NCI-H460 (cell line): ENCODE measurements around the gene SAMSN1. TPM values are rescaled to one million over a fixed set of nuclear protein-coding genes. Genes with fewer than 3 reads are reported as not detected.

Source experiments
- DNase-seq: peaks from one replicate; pipeline ENCODE4 v3.0.0-alpha.2; 2016; ENCODE audit warnings: low read depth; ENCODE audit errors: extremely low read depth
- polyA plus RNA-seq: library from polyadenylated mRNA; depleted of rRNA; stranded (reverse); fragments of >200 nt; gene quantifications from 2 replicates; pipeline ENCODE4 v1.2.3, GENCODE V29; 2014; cell fraction: nucleus; rRNA removed
- total RNA-seq: library from RNA; depleted of rRNA; stranded (reverse); fragments of >200 nt; shearing (Covaris generic); gene quantifications from 2 replicates; pipeline ENCODE4 v1.2.3, GENCODE V29; 2014; rRNA removed

SAMSN1 gene
- total RNA-seq, result not detected in 2 replicates
- polyA plus RNA-seq, result not detected in 2 replicates

DNA sequence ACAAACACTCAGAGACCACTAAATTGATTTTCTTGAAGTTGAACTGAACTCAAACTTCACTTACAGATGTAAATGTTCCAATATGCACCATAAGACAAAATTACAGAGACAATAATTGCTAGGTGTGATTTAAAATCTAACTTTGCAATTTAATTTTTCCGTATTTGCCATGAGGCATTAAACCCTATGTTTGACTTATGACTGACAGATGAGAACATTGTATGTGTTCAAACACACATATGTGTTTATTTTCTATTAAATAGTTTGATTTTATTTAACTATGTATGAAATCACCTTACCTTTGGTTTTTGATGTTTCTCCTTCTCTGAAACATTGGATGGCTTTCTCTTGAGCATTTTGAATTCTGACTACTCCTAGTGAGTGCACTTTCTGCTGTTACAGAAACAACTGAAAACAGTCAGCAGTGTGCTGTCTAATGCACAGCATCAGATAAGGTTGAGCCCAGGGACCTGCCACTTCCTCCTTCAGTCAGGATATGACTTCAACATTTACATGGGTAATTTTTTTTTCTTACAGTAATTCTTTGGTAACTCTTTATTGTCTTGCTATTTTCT is at the start of gene SAMSN1:
SAMSN1 (minus strand) TSS at position 410 of the 575 bp plus-strand sequence; CDS start at position 356, 54 bp downstream.
- DNase-seq, result no peak

DNA sequence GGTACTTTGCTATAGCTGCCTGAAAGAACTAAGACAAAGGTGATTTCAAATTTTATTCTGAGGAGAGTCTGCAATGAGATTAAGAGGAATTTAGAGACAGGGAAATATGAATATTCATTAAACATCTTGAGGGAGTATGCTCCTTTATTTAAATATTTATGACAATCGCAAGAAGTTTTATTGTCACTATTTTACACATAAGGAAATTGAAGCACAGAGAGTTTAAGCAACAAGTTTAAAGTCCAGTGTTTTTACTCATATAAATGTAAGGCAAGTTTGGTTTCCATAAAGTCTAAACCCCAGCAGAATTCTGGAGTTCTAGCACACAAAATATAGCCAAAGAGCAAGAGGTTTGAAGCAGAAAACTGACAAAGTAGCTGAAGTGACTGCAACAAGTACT is 49.3 kb upstream of the SAMSN1 start:
- DNase-seq, result no peak

DNA sequence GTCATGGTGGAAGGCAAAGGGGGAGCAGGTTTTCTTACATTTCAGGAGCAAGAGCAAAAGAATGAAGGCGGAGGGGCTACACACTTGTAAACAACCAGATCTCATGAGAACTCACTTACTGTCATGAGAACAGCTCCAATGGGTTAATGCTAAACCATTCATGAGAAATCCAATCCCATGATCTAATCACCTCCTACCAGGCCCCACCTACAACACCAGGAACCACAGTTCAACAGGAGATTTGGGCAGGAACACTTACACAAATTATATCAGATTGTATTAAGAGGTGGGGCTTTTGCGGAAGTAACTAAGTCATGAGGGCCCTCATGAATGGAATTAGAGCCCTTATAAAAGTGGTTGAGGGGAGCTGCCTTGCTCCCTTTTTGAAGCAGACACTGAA is 48.9 kb upstream of the SAMSN1 start:
- no peak for DNase-seq

DNA sequence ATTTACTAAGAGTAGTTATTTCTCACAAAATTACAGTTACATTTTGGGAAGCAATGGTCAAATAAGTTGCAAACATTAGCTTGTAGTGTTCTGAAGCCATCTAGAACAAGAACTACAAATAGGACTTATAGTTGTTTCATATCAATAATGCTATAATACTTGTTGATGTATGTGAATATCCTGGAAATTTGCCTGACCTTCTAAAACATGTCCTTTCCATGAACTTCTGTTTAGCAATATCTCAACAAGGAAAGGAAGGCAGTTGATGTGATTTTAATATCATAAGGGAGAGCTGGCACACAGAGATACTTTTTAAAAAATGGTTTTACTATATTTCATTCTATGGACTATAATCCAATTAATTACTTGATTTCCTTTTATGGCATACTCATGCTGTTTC is 47.1 kb upstream of the SAMSN1 start:
- DNase-seq, result no peak

DNA sequence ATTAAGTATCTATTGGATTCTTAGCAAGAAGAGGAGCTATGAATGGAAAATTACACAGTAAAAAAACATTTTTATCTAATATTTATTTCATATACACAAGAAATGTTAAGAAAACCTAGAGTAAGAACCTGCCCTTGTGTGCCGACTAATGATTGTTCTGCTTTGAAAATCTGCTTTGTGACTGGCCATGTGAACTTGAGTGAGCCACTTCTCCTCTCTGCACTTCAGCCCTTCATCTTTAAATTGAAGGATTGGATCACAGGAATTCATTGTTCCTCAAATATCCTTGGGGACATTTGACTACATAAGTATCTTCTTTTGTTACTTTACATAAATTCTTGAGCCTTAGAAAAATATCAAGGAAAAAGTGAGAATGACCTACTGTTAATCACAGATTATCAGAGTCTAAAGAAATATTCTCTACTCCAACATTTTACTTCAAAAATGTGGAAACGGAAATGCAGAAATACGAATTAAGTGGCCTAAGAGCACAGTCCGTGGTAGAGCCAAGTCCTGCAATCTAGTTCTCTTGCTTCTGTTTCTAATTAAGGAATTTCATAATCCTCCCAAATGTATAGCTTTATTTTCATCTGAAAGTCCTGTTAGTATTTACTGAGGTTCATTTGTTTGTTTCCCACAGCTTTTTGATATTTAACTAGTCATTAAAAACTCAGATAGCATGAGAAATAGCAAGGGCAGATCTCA is 46.3 kb upstream of the SAMSN1 start:
- DNase-seq, result no peak

DNA sequence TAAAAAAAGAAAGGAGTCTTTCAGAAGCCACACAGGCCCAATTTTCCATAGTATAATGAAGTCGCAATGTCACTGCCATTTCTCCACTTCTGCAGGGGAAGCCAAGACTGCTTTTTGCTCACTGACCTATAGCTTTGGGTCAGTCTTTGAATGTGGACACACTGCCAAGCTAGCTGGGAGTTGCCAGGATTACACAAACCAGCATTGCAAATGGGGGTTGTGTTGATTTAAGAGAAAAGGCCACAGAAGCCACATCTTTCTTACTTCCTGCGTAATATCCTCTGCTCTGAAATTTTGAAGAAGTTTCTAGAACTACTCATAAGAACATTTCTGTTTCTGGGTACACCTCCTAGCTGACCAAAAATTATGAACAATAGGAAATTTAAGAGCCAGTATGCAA is 45.8 kb upstream of the SAMSN1 start:
- peak; percentile 33 for DNase-seq

DNA sequence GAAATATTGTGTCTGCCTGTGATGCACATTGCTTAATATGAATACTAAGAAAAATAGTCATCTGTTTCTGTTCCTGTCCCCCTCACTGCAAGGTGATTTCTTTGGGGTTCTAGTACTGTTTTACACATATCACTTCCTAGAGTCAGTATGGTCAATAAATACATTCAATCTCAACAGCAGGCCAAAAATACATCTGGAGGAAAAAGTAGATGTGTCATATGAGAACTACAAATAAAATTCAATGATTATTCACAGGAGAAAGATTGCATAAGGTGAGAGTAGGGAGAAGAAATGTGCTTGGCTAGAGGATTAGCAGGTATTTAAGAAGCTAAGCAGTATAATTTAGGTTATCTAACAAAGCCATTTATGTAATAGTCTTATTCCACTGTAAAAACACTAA is 45.3 kb upstream of the SAMSN1 start:
- DNase-seq, result peak; percentile 1

DNA sequence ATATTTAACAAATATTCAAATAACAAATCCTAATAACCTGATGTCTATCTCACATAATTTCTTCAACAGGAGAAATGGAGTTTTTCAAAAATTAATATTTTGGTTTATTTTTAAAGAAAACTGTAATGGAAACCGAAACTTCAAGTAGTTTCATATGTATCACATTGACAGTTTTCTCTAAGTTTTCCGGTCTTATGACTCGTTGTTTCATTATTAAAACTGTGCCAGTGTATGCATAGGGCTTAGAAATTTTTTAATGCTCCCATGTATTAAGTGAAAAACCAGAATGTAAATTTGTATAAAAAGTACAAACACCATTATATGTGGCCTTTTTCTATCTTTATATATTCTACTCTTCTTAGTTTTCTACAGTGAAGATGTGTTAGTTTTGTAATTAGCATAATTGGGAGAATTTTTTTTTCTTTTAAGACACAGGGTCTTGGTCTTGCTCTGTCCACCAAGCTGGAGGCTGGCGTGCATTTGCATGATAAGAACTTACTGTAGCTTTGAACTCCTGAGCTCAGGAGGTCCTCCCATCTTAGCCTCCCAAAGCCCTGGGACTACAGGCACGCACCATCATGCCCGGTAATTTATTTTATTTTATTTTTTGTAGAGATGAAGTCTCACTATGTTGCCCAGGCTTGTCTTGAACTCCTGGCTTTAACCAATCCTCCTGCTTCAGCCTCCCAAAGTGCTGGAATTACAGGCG is 43.9 kb upstream of the SAMSN1 start:
- no peak for DNase-seq

DNA sequence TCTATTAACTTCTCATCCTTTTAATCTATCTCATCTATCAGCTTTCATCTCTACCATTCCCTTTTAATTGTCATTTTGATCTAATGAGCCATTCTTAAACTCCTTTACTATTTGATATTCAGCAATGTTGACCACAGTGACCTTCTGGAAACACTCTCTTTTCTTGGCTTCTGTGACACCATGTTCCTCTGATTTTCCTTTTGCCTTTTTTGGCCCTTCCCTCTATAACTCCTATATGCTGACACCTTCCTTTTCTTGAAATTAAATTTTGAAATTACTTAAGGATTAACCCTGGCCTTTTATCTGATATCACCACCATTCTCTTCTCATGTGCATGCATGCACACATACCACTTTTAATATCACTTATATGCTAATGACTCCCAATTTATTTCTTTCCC is 41.2 kb upstream of the SAMSN1 start:
- no peak for DNase-seq

DNA sequence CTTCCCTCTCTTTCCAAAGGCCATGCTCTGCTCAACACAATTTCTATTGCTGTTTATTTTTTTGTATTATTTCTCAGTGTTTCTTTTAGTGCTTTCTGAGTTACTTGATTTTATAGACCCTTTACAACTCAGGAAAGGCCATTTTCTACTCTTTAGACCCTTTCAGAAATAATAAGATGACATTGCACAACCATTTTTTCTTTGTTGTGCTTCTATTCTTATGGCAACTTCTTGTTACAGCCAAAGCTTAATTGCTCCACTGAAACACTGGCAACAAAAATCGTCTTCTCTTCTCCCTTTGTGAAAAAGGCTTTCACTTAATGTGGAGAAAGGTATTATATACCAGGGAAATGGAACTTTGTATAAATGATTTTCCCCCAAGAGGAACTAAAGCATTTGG is 39.0 kb upstream of the SAMSN1 start:
- DNase-seq, result no peak

DNA sequence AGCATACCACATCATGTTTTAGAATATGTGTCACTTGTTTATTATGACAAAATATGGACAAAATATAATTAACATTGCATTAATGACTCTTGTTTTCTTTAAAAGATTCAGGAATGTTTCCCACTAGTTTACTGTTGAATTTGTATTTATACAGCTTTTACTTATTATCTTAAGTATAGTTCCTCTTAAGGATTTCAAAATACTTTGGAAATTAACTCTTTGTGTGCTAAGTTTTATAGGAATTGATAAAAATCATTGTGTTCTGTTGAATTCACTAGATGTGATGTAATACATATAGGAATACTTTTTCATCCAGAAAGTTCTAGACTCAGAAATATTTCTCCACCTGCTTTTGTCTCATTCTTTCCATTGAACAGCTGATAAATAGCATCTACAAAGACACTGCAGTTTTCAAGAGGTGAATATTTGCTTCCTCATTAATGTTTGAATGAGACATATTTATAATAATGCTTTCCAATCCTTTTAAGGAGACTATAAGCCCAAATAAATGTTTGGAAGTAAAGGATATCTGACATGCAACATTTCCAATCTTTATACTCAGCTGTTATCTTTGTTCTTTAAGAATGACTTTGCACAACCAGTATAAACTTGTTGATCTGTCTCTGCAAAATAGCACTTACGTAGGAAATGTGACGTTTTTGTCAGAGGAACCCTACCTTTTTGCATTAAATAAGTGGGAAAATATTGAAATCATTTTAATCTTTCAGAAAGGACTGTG is 38.4 kb upstream of the SAMSN1 start:
- DNase-seq, result peak; percentile 1

DNA sequence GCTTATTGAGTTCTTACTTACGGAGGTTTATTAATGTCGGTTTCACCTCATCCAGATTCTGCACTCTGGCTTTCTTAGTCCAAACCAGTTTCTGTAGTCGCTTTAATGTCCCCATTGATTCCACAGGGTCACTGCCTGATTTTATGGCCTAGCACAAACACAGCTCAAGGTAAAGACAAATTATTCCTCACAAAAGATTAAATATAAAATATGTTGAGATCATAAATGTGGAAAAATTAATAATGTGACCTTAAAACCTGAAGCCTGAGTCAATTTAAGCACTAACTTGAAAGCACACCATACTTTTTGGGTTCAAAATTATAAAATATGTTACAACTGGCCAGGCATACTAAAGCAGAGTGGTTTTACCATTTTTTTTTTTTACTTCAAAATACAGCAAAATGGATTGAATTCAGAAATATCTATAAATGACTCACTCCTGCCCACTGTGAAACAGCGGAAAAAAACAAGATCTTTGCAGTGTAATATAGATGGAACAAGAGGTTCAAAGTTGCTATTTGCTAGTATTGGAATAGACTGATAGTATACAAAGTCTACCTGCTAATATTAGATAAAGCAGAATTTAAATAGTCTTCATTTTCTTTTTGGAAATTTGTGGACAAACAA is 37.6 kb upstream of the SAMSN1 start:
- no peak for DNase-seq

DNA sequence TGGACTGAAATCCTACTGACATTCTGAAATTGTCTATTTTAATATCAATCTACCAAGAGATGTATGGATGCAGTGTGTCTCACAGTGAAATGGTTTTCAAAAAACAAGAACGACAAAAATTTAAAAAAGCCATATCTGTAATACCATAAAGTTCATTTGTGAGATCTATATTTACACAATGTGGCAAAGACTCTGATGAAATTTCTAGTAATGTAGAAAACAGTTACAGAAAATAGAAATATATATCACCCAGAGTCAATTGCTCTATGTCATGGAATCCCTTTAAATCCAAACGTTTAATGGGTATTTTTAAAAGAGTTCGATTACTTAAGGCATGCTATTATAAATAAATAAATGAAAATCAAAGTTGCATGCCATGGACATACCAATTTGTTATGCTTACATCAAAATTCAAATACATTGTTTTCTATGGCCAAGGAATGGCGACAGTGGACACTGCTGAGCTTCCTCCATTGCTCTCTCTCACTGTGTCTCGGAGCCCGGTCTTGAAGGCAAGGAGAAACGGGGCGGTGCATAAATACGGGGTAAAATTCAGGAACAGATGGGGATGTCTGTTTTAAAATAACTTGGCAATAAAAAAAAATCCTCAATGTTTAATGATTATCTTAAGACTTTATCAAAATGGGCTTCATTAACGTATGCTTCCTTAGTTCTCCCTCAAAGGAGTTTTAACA is 37.0 kb upstream of the SAMSN1 start:
- DNase-seq, result no peak

DNA sequence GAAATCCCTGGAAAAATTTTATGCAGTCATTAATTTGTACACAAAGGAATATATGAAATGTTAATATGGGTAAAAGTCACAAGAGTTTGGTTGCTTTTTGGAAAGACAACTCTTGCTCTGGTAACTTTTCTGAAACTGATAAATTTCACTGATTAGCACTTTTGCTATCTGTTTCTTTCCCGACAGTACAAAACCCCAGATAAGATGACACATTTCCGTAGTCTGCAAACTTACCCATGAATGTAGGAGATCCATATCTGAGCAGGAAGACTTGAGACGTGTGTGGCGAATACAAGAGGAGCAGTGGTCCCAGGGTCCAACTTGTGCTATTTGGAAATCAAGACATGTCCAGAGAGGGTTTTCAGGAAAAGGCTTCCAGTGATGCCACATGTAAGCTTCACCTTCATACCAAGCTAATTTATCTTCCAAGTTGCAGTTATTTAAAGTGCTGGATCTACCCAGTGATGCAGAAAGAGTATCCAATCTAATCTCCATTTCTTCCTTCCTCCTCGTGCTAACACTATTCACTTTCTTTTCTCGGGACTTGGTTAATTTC is 35.9 kb upstream of the SAMSN1 start:
- no peak for DNase-seq

DNA sequence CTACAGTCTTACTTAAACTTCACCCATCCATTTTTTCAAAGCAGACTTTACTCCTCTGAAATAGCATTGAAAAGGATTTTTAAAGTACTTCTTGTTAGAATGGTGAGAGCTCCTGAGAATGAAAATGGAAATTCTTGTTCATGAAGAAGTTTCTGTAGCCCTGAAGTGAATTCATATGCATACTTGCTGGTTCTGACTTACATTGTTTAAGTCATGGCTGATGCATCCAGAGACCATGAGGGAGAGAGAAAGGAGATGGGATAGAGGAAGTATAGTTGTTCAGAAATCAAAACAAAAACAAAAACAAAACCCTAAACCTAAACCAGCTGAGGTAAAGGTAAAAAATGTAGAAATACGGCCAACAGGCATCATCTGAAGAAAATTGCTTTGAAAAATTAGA is 27.1 kb upstream of the SAMSN1 start:
- no peak for DNase-seq

DNA sequence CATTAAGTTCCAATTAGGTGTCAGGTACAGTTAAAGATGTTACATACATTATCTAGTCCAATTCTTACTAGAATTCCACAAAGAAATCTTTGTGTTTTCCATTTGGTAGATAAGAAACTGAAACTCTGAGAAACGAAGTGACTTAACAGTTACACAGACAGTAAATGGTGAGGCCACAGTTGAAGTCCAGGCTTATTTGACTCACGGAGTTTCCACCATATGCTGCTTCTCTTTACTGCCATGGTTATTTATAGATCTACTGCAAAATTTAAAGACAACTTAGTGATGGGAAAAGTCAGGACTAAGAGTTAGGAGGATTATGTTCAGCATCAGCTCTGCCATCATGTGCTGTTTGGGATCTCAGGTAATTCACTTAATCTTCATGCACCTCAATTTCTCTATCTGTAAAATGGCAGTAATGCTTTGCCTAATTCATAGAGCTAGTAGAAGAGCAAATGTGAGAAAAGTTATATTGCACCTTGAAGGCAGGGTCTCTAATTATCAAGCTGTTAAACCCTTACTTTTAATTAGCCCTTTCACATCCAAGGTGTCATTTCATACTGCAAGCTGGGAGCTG is 26.2 kb upstream of the SAMSN1 start:
- DNase-seq, result no peak

DNA sequence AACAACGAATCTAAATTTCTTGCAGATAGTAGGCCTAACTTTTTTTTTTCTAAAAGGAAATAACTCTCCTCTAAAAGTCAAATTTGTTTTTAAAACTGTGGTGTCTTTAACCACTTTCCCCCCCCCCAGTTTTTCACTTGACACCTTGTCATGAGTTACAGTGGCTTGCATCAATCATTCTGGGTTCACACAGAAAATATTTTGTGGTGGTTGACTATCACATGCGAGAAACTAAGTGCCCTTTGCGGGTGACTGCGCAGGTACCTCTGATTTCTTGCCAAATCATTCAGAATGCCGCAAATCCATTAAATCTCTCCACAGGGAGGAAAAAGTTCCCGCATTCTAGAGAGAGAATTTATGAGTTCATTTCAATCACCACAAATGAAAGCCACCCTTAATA is 23.8 kb upstream of the SAMSN1 start:
- no peak for DNase-seq

DNA sequence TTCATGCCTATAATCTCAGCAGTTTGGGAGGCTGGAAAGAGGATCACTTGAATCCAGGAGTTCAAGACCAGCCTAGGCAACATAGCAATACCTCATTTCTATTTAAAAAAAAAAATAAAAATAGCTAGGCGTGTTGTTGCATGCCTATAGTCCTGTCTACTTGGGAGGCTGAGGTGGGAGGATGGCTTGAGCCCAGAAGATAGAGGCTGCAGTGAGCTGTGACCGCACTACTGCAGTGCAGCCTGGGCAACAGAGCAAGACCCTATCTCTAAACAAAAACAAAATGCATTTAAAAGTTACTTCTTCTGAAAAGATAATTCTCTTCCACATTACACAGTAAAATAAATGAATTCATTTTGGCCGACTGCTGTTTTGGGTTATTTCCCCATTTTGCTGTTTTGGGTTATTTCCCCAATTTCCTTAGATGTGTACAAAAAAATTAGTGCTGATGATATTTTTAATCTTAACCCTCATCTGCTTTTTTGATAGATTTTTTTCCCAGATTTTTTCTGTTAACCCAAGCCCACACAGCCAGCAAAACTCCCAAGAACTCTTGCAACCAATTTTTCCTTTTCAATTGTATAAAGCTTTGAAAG is 23.0 kb upstream of the SAMSN1 start:
- DNase-seq, result no peak
